ENCODE data around the gene CCDC197. TPM values are rescaled to one million over a fixed set of nuclear protein-coding genes. Genes with fewer than 3 reads are reported as not detected.
A peak's percentile ranks its signal among the peaks of the same experiment; 100 is the strongest.

Gene CCDC197
- total and polyA plus RNA-seq, 2 of the 4 experiments (the other 2 are of a cell fraction): not detected

GRCh38 chr14:93997916-93998870 lies 1.1 kb downstream of the CCDC197 start:
- Histone ChIP-seq H4K8ac (ENCODE audit: low read depth in 2 of 2, low read length in 2 of 2) (no peak overlapping the region), H2BK120ac (ENCODE audit: low read depth, low read length) (no peak overlapping the region), H3K4me3 (ENCODE audit: insufficient read depth, low read depth, low read length) (no peak overlapping the region), H3K4ac (ENCODE audit: low read depth, low read length) (no peak overlapping the region), H3K4me2 (ENCODE audit: low read depth, low read length) (no peak overlapping the region), H3K79me1 (ENCODE audit: low read depth in 1 of 2, low read length in 2 of 2) (no peaks in the 10 kb centered on the region), H3K23ac (ENCODE audit: low read depth, low read length) (no peak overlapping the region), H3K27ac (ENCODE audit: insufficient read depth, low read length) (no peak overlapping the region), H4K20me1 (ENCODE audit: insufficient read depth, low read length) (no peaks in the 10 kb centered on the region), H3K56ac (ENCODE audit: extremely low read depth, insufficient read depth, low read length) (no peak overlapping the region), H3K4me1 (ENCODE audit: control insufficient read depth, insufficient read depth, low read length) (peaks cover 7% of the 10 kb centered on the region; the same call in 1 of the 2 replicates), H3K27me3 (ENCODE audit: control insufficient read depth, insufficient read depth, low read length) (peaks cover 6% of the 10 kb centered on the region), H4K5ac (ENCODE audit: low read depth, low read length) (no peak overlapping the region), H3K36me3 (ENCODE audit: control insufficient read depth, insufficient read depth, low read length) (no peaks in the 10 kb centered on the region), H3K18ac (ENCODE audit: low read depth, low read length) (no peak overlapping the region), H3K9me1 (ENCODE audit: insufficient read depth, low read length) (no peaks in the 10 kb centered on the region; the same call in 1 of the 2 replicates), H3K9me3 (ENCODE audit: control insufficient read depth, insufficient read depth, low read length) (no peaks in the 10 kb centered on the region), H2BK15ac (ENCODE audit: low read depth, low read length) (no peak overlapping the region), H2BK20ac (ENCODE audit: low read depth, low read length) (no peak overlapping the region), H2AK5ac (ENCODE audit: low read depth, low read length) (no peak overlapping the region), H3K9ac (ENCODE audit: low read depth, low read length) (no peak overlapping the region), H2BK5ac (ENCODE audit: low read depth, low read length, poor library complexity, severe bottlenecking) (no peak overlapping the region), H4K91ac (ENCODE audit: insufficient read depth, low read depth, low read length) (no peak overlapping the region), H2AK9ac (replicated peaks; ENCODE audit: low read depth, low read length, poor library complexity) (peak overlapping the region; percentile 10), H2AFZ (replicated peaks; ENCODE audit: low read length, poor library complexity) (no peak overlapping the region), H3K14ac (replicated peaks; ENCODE audit: low read depth, low read length) (no peak overlapping the region)
- POLR2A ChIA-PET (ENCODE audit: unreplicated experiment): no interaction called here
- dilution Hi-C loops (cut with HindIII; ENCODE audit: low sequenced_read_pairs, unreplicated experiment): no loop called here
- ATAC-seq (ENCODE audit: low read depth) (no peak), DNase-seq (no peak)
- 93% methylated on average over 12 of the region's 17 CpGs; no CpG with 5 or more reads in 1 of the 2 experiments for WGBS, 2 experiments (ENCODE audit: extremely low coverage in 2 of 2, insufficient read length in 1 of 2)
- CTCF ChIA-PET: interaction anchor here (0.8 to 5.3 kb wide), 2 partner anchors 58 to 139 kb away, joined by 3 to 50 read pairs; no protein-coding TSS in a partner anchor
- TF ChIP-seq MAFK (IDR thresholded peaks at IDR 0.05; ENCODE audit: low read depth, low read length) (peak; percentile 37; the same call in 1 of the 2 replicates), RFX5 (IDR thresholded peaks at IDR 0.05; ENCODE audit: low read depth, low read length) (no peak)
- intact Hi-C loops (cut with micrococcal nuclease): no loop called here
- BruUV-seq (replicated peaks): no TSS peak
- in situ Hi-C loops (cut with MboI; ENCODE audit: low sequenced_read_pairs): no loop called here

All from IMR-90 (cell line).